T-helper 2 cell treated with Interferon-gamma antibody and Interleukin-4, amounts not matched to agents 5 μg/mL and 100 μg/mL, for 36 hours (primary cell): ENCODE results near the gene CNPY3.
A peak's percentile ranks its signal among the peaks of the same experiment; 100 is the strongest.
"Not testable (repeated sequence)": the region's sequence is repeated elsewhere in the genome, so short reads cannot be mapped to it uniquely, and the experiment has no call there.

Experiments
- DNase-seq: peaks from one replicate; pipeline ENCODE4 v3.0.0; 2021; ENCODE audit warnings: low spot score
- H3K27ac Mint-ChIP-seq: one replicate; pipeline ENCODE4 v1.8.0; 2021; ENCODE audit warnings: mild to moderate bottlenecking, mixed read lengths
- H3K27me3 Mint-ChIP-seq: one replicate; pipeline ENCODE4 v1.8.0; 2021; ENCODE audit warnings: low read depth, mixed read lengths
- H3K36me3 Mint-ChIP-seq: one replicate; pipeline ENCODE4 v1.8.0; 2021; ENCODE audit warnings: low read depth, mixed read lengths
- H3K4me1 Mint-ChIP-seq: one replicate; pipeline ENCODE4 v1.8.0; 2021; ENCODE audit warnings: low read depth, mixed read lengths
- H3K4me3 Mint-ChIP-seq: one replicate; pipeline ENCODE4 v1.8.0; 2022; ENCODE audit warnings: mild to moderate bottlenecking, moderate library complexity, mixed read lengths
- H3K9me3 Mint-ChIP-seq: one replicate; pipeline ENCODE4 v1.8.0; 2021; ENCODE audit warnings: mixed read lengths

CNPY3 gene

GRCh38 chr6:42928986-42929820 lies at the start of gene CNPY3:
Gene CNPY3, plus strand, starts transcription at chr6:42929480. Its CDS starts 91 bp downstream, at chr6:42929571.
- no peaks in the 10 kb centered on the region for H3K9me3 Mint-ChIP-seq
- no peaks in the 10 kb centered on the region for H3K27me3 Mint-ChIP-seq
- H3K36me3 Mint-ChIP-seq: peaks cover 26% of the 10 kb centered on the region
- peak within 1 kb of the TSS; percentile 99 for H3K27ac Mint-ChIP-seq
- H3K4me3 Mint-ChIP-seq: peak within 1 kb of the TSS; percentile 98
- peak; percentile 96 for DNase-seq
- H3K4me1 Mint-ChIP-seq: peaks cover 35% of the 10 kb centered on the region

DNA sequence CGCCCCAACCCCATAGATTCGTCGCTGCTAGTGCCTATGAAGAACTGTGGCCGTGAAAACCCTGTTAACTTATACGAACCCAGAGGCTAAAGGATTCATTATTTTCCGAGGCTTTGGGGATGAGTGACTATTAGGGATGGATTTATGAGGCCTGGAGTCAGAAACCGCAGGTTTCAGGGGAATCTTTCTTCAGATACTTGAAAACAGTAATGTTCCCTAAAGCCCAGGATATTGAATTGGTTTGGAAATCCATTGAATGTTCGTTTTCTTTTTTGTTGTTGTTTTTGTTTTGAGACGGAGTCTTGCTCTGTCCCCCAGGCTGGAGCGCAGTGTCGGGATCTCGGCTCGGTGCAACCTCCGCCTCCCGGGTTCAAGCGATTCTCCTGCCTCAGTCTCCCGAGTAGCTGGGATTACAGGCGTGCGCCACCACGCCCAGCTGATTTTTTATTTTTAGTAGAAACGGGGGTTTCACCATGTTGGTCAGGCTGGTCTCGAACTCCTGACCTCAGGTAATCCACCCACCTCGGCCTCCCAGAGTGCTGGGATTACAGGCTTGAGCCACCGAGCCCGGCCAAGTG lies 49.0 kb upstream of the CNPY3 start:
- H3K4me3 Mint-ChIP-seq: peak overlapping the region; percentile 97
- H3K27ac Mint-ChIP-seq: peak overlapping the region; percentile 95
- not testable (repeated sequence) for H3K9me3 Mint-ChIP-seq, H3K4me1 Mint-ChIP-seq, DNase-seq, H3K27me3 Mint-ChIP-seq
- H3K36me3 Mint-ChIP-seq: peaks cover 23% of the 10 kb centered on the region

DNA sequence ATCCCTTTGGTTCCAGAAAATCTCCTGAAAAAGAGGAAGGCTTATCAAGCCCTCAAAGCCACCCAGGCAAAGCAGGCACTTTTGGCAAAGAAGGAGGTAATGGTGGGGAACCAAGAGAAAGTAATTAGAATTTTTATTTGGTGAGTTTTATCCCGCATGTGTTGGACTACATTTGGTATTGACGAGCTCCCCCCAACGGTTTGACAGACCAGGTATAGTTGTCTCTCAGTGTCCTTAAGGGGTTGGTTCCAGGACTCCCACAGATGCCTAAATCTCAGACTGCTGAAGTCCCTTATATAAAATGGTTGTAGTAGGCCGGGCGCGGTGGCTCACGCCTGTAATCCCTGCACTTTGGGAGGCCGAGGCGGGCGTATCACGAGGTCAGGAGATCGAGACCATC lies 48.4 kb upstream of the CNPY3 start:
- Mint-ChIP-seq H3K27ac (peak overlapping the region; percentile 95), H3K4me3 (peak overlapping the region; percentile 97), H3K36me3 (peaks cover 27% of the 10 kb centered on the region)
- not testable (repeated sequence) for H3K4me1 Mint-ChIP-seq, H3K27me3 Mint-ChIP-seq, H3K9me3 Mint-ChIP-seq, DNase-seq

DNA sequence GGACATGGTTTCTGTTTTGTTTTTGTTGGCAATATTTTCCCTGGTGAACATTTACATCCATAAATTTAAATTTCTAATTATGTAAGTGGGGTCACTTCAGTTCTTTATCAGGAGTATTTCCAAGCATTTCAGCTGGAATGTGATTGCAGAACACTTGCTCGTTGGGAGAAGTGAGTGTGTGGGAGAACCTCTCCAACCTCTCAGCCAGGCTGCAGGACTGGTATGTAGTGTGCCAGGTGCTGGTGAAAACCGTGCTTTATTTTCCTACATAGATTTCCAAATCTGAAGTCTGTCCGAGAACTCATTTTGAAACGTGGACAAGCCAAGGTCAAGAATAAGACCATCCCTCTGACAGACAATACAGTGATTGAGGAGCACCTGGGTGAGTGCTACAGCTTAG lies 43.6 kb upstream of the CNPY3 start:
- H3K27ac Mint-ChIP-seq: no peak overlapping the region
- peaks cover 42% of the 10 kb centered on the region for H3K36me3 Mint-ChIP-seq

GRCh38 chr6:42888201-42888600 lies 41.1 kb upstream of the CNPY3 start:
- not testable (repeated sequence) for H3K9me3 Mint-ChIP-seq, H3K4me3 Mint-ChIP-seq, H3K27ac Mint-ChIP-seq, DNase-seq, H3K27me3 Mint-ChIP-seq
- H3K4me1 Mint-ChIP-seq: peaks cover 18% of the 10 kb centered on the region
- H3K36me3 Mint-ChIP-seq: peaks cover 38% of the 10 kb centered on the region

More for the DNA sequence above, 43.6 kb upstream of the CNPY3 start:
- Mint-ChIP-seq H3K27me3 (no peaks in the 10 kb centered on the region), H3K4me3 (no peak overlapping the region), H3K4me1 (peaks cover 14% of the 10 kb centered on the region), H3K9me3 (no peaks in the 10 kb centered on the region)
- no peak for DNase-seq

DNA sequence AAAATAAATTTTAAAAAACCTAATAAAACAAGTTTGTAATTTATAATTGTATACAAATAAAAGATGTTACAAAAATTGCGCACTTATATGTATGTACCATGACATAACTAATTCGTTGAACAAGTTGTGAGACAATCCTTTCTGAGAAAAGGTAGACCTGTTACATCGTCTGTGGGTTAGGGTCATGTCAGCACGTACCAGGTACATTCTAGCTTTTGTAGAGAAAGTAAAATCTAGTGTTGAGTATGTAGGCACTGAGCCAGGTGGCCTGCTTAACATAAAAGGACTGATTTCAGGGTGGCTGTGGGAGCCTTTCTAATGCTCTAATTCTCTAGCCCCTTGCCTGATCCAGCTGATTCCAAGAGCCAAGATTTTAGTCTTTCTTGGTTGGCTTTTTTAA lies 39.5 kb upstream of the CNPY3 start:
- no peak for DNase-seq
- Mint-ChIP-seq H3K4me3 (peak overlapping the region; percentile 95), H3K9me3 (no peaks in the 10 kb centered on the region), H3K36me3 (peaks cover 24% of the 10 kb centered on the region), H3K4me1 (peaks cover 13% of the 10 kb centered on the region), H3K27me3 (no peaks in the 10 kb centered on the region), H3K27ac (peak overlapping the region; percentile 94)

- Mint-ChIP-seq H3K27me3 (no peaks in the 10 kb centered on the region), H3K4me3 (peak overlapping the region; percentile 95), H3K27ac (peak overlapping the region; percentile 94), H3K4me1 (peaks cover 13% of the 10 kb centered on the region), H3K9me3 (no peaks in the 10 kb centered on the region), H3K36me3 (peaks cover 21% of the 10 kb centered on the region)
- DNase-seq: peak; percentile 86
These were observed 38.7 kb upstream of the CNPY3 start for GRCh38 chr6:42890311-42891198.

DNA sequence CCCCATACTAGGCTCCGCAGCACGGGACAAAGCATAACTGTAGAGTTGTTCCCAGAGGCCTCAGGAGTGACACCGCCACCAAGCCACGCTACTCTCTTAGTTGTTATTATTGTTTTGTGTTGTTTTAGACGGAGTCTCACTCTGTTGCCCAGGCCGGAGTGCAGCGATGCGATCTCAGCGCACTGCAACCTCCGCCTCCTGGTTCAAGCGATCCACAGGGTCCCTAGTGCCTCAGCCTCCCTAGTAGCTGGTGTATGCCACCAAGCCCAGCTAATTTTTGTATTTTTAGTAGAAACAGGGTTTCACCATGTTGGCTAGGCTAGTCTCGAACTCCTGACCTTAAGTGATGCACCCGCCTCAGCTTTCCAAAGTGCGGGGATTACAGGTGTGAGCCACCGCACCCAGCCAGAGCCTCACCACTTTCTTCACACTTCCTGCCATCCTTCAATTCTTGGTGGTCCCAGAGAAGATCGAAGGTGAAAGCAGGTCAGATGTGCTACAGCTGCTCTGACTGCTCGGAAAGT lies 38.0 kb upstream of the CNPY3 start:
- H3K4me3 Mint-ChIP-seq: peak overlapping the region; percentile 95
- H3K36me3 Mint-ChIP-seq: peaks cover 14% of the 10 kb centered on the region
- no peaks in the 10 kb centered on the region for H3K9me3 Mint-ChIP-seq
- H3K27ac Mint-ChIP-seq: peak overlapping the region; percentile 94
- peaks cover 13% of the 10 kb centered on the region for H3K4me1 Mint-ChIP-seq
- DNase-seq: no peak
- no peaks in the 10 kb centered on the region for H3K27me3 Mint-ChIP-seq

DNA sequence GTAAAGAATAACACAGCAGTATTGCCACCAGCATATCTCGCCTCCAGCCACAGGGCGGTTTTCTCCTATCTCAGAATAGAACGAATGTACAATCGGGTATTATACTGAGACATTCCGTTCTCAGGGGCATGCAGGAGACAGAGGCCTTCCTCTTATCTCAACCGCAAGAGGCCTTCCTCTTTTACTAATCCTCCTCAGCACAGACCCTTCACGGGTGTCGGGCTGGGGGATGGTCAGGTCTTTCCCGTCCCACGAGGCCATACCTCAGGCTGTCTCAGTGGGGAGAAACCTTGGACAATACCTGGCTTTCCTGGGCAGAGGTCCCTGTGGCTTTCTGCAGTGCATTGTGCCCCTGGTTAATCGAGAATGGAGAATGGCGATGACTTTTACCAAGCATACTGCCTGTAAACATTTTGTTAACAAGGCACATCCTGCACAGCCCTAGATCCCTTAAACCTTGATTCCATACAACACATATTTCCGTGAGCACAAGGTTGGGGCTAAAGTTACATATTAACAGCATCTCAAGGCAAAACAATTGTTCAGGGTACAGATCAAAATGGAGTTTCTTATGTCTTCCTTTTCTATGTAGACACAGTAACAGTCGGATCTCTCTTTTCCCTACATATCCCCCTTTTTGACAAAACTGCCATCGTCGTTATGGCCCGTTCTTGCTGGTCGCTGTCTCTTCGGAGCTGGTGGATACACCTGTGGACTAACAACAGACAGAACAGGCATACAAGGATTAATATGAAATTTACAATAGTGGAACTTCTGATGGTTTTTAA lies 35.0 kb upstream of the CNPY3 start:
- not testable (repeated sequence) for H3K27ac Mint-ChIP-seq, H3K36me3 Mint-ChIP-seq, H3K27me3 Mint-ChIP-seq, H3K4me3 Mint-ChIP-seq, DNase-seq, H3K9me3 Mint-ChIP-seq
- H3K4me1 Mint-ChIP-seq: peaks cover 16% of the 10 kb centered on the region

DNA sequence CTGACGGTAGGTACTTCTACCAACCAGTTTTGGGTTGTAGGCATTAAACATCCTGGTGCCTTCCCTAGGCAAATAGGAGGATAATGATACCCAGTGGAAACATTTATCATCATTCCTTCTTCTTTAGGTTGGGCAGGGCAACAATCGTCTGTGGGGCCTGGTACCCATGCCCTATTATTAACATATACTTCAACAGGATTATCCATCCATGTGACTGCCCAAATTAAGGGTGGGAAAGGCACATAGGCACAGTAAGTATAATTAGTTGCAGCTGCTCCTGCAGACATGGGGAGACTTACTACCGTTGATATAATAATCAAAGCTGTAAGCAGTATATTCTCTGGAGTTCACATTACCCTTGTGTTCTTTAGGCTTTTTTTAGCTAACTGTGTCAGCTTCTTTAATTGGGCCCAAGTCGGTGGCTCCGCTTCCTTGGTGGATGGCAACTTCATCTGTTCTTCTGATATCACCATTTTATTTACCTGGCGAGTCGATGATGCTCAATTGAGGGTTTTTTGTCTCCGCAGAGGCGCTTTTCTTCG lies 33.0 kb upstream of the CNPY3 start:
- H3K27me3 Mint-ChIP-seq: no peaks in the 10 kb centered on the region
- H3K4me3 Mint-ChIP-seq: no peak overlapping the region
- no peaks in the 10 kb centered on the region for H3K9me3 Mint-ChIP-seq
- no peak for DNase-seq
- H3K4me1 Mint-ChIP-seq: peaks cover 9% of the 10 kb centered on the region
- no peaks in the 10 kb centered on the region for H3K36me3 Mint-ChIP-seq
- no peak overlapping the region for H3K27ac Mint-ChIP-seq

GRCh38 chr6:42898891-42899361 lies 30.4 kb upstream of the CNPY3 start:
- no peaks in the 10 kb centered on the region for H3K9me3 Mint-ChIP-seq
- peaks cover 15% of the 10 kb centered on the region for H3K4me1 Mint-ChIP-seq
- peak; percentile 53 for DNase-seq
- H3K4me3 Mint-ChIP-seq: no peak overlapping the region
- H3K27me3 Mint-ChIP-seq: no peaks in the 10 kb centered on the region
- no peaks in the 10 kb centered on the region for H3K36me3 Mint-ChIP-seq
- no peak overlapping the region for H3K27ac Mint-ChIP-seq

- no peak overlapping the region for H3K4me3 Mint-ChIP-seq
- no peak overlapping the region for H3K27ac Mint-ChIP-seq
- no peaks in the 10 kb centered on the region for H3K36me3 Mint-ChIP-seq
- no peaks in the 10 kb centered on the region for H3K27me3 Mint-ChIP-seq
- H3K4me1 Mint-ChIP-seq: peaks cover 15% of the 10 kb centered on the region
- DNase-seq: no peak
- no peaks in the 10 kb centered on the region for H3K9me3 Mint-ChIP-seq
These were observed 29.4 kb upstream of the CNPY3 start for GRCh38 chr6:42899871-42900270.

- Mint-ChIP-seq H3K27me3 (no peaks in the 10 kb centered on the region), H3K27ac (no peak overlapping the region), H3K4me3 (no peak overlapping the region), H3K9me3 (no peaks in the 10 kb centered on the region), H3K36me3 (no peaks in the 10 kb centered on the region), H3K4me1 (peaks cover 15% of the 10 kb centered on the region)
- peak; percentile 67 for DNase-seq
These were observed 27.7 kb upstream of the CNPY3 start for GRCh38 chr6:42901538-42901957.
